ENCODE data around the gene FDXR. TPM values are rescaled to one million over a fixed set of nuclear protein-coding genes. Genes with fewer than 3 reads are reported as not detected.

Gene FDXR
- total and polyA plus RNA-seq, 2 of the 8 experiments (the other 6 are each of a cell fraction or from before 2014, with no cell fraction given): 24.2 to 31.4 TPM

DNA sequence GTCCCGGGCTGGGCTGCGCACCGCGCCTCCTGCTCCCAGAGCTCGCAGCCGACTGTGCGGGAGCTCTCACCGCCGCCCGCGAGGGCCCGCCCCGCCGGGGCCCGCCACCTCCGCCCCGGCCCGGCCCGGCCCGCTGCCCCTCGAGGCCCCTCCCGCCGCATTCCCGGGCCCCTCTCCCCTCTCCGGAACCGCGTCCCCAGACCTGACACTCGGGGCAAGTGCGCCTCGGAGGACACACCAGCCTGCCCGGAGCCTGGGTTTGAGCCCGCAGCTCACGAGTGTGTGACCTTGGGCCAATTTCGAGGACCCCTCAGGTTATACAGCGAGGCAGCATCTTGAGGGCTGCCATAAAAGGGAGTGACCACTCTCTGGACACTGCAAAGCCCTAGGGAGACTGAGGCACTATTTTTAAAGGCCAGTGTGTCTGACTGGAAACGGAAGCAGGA is 11.1 kb downstream of the FDXR start:
- no peaks in the 10 kb centered on the region for H3K79me2 ChIP-seq (ENCODE audit: control insufficient read depth in 1 of 2, insufficient read depth in 2 of 2, low read length in 2 of 2)
- FAIRE-seq: no peak

More for the DNA sequence above, 11.1 kb downstream of the FDXR start:
- Histone ChIP-seq H3K4me1 (replicated peaks in 1 of 4; ENCODE audit: control insufficient read depth in 3 of 4, insufficient read depth in 4 of 4, low read length in 3 of 4) (peaks cover 0 to 8% (median 5%) of the 10 kb centered on the region in 4 experiments; a peak in 4 of 7 replicates), H3K79me1 (ENCODE audit: low read depth, low read length) (no peaks in the 10 kb centered on the region), H3K14ac (ENCODE audit: insufficient read length) (no peak overlapping the region), H4K20me1 (replicated peaks in 1 of 2; ENCODE audit: control insufficient read depth in 1 of 2, insufficient read depth in 2 of 2, low read length in 2 of 2) (peaks cover 2 to 7% of the 10 kb centered on the region in 2 experiments), H3K4me3 (ENCODE audit: extremely low read depth in 1 of 4, insufficient read depth in 2 of 4, low read depth in 3 of 4, low read length in 4 of 4) (peak overlapping the region in 1 of 4 experiments; percentile 52; a peak in 2 of 8 replicates), H3K56ac (replicated peaks; ENCODE audit: insufficient read length, low read depth, low read length) (no peak overlapping the region), H3K9ac (replicated peaks in 1 of 4; ENCODE audit: extremely low read depth in 1 of 4, low read depth in 3 of 4, low read length in 3 of 4) (no peak overlapping the region), H3K18ac (ENCODE audit: extremely low read depth, low read length) (no peak overlapping the region), H3K9me3 (ENCODE audit: insufficient read depth in 2 of 2, low read depth in 1 of 2, low read length in 1 of 2) (no peaks in the 10 kb centered on the region), H3K4me2 (ENCODE audit: insufficient read depth in 1 of 2, low read depth in 2 of 2, low read length in 2 of 2) (peak overlapping the region; percentile 74 to 88), H2BK15ac (ENCODE audit: low read length) (no peak overlapping the region), H2AK5ac (ENCODE audit: low read depth, low read length) (no peak overlapping the region), H3K23me2 (ENCODE audit: low read depth, low read length) (no peaks in the 10 kb centered on the region; the same call in 1 of the 2 replicates), H4K5ac (ENCODE audit: insufficient read length, low read depth, low read length) (no peak overlapping the region), H3K23ac (ENCODE audit: insufficient read length) (no peak overlapping the region), H4K91ac (replicated peaks; ENCODE audit: insufficient read length, low read length) (no peak overlapping the region), H4K8ac (ENCODE audit: extremely low read depth, insufficient read depth, low read length) (no peak overlapping the region), H3K4ac (replicated peaks; ENCODE audit: insufficient read length, low read depth, low read length) (no peak overlapping the region), H3K36me3 (ENCODE audit: control insufficient read depth in 2 of 4, insufficient read depth in 4 of 4, low read length in 3 of 4) (peaks cover 0 to 17% (median under 1%) of the 10 kb centered on the region in 4 experiments; a peak in 2 of 8 replicates), H2BK12ac (ENCODE audit: low read depth, low read length) (no peak overlapping the region), H2BK120ac (replicated peaks; ENCODE audit: low read depth, low read length) (no peak overlapping the region), H3K27ac (ENCODE audit: low read depth, low read length) (no peak overlapping the region), H3K27me3 (replicated peaks in 1 of 4; ENCODE audit: control insufficient read depth in 3 of 4, extremely low read depth in 1 of 4, insufficient read depth in 3 of 4, low read length in 3 of 4) (peaks cover 45 to 54% (median 50%) of the 10 kb centered on the region in 4 experiments), H2AFZ (ENCODE audit: low read length) (no peak overlapping the region), H2BK5ac (ENCODE audit: low read depth, low read length) (no peak overlapping the region), H2BK20ac (ENCODE audit: low read length) (no peak overlapping the region)
- POLR2A ChIA-PET (ENCODE audit: partially characterized antibody): interaction anchor here (0.7 to 3.5 kb wide), 13 partner anchors 9 to 174 kb away, joined by 3 to 17 read pairs (median 4); partner anchors contain the start of genes FDXR and NAT9
- TF ChIP-seq, protein P1, sequence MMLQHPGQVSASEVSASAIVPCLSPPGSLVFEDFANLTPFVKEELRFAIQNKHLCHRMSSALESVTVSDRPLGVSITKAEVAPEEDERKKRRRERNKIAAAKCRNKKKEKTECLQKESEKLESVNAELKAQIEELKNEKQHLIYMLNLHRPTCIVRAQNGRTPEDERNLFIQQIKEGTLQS (IDR thresholded peaks at IDR 0.05; ENCODE audit: insufficient read depth, low read depth, low read length): no peak
- peak; percentile 45; the same call in 1 of the 2 replicates for TF ChIP-seq SUZ12 (IDR thresholded peaks at IDR 0.05; ENCODE audit: low read length)
- TF ChIP-seq CREB1 (IDR thresholded peaks at IDR 0.05): no peak
- peak; percentile 66 for TF ChIP-seq EZH2 (IDR thresholded peaks at IDR 0.05; ENCODE audit: low read depth, low read length, severe bottlenecking)
- TF ChIP-seq, protein P2, sequence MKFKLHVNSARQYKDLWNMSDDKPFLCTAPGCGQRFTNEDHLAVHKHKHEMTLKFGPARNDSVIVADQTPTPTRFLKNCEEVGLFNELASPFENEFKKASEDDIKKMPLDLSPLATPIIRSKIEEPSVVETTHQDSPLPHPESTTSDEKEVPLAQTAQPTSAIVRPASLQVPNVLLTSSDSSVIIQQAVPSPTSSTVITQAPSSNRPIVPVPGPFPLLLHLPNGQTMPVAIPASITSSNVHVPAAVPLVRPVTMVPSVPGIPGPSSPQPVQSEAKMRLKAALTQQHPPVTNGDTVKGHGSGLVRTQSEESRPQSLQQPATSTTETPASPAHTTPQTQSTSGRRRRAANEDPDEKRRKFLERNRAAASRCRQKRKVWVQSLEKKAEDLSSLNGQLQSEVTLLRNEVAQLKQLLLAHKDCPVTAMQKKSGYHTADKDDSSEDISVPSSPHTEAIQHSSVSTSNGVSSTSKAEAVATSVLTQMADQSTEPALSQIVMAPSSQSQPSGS (IDR thresholded peaks at IDR 0.05; ENCODE audit: low read length): 0 out of 2 replicates have a peak, but pooled peaks have one; percentile 43
- TF ChIP-seq CTBP2 (IDR thresholded peaks at IDR 0.05; ENCODE audit: borderline replicate concordance, insufficient read depth, insufficient read length, low read length): peak; percentile 54
- CTCF ChIA-PET (ENCODE audit: partially characterized antibody): interaction anchor here (0.6 to 99.6 kb wide), 27 partner anchors 18 to 499 kb away, joined by 3 to 2981 read pairs (median 4); partner anchors contain the start of genes BTBD17, FDXR, GRIN2C and MRPL58
- DNase-seq (ENCODE audit: low read depth in 1 of 2, low spot score in 2 of 2): peak in 1 of 2 experiments; percentile 69
- WGBS, 2 experiments (ENCODE audit: extremely low coverage in 1 of 2, insufficient coverage in 1 of 2, insufficient read length in 1 of 2, insufficient replicate concordance in 2 of 2, low coverage in 1 of 2, low lambda C conversion rate in 2 of 2, missing lambda C conversion rate in 1 of 2): 35% methylated on average over 9 of the region's 36 CpGs; no CpG with 5 or more reads in 1 of the 2 experiments

Measured in H1 (cell line).